ENCODE measurements around the gene GOLGA6B.
"Not testable (repeated sequence)": the region's sequence is repeated elsewhere in the genome, so short reads cannot be mapped to it uniquely, and the experiment has no call there.

The GOLGA6B gene

GRCh38 chr15:72648631-72649253 is 5.8 kb upstream of the GOLGA6B start:
- WGBS (ENCODE audit: extremely low coverage, insufficient coverage, low lambda C conversion rate), result no CpG with 5 or more reads among the region's 10 CpGs
- H3K27me3 ChIP-seq (ENCODE audit: insufficient read depth, low read length, poor library complexity); H2BK120ac ChIP-seq (ENCODE audit: low read depth, low read length); H3K36me3 ChIP-seq (ENCODE audit: control insufficient read depth, insufficient read depth, low read length); H3K23ac ChIP-seq (ENCODE audit: low read length); H2BK15ac ChIP-seq (replicated peaks; ENCODE audit: low read depth); H2BK5ac ChIP-seq (ENCODE audit: low read length); H3K27ac ChIP-seq (ENCODE audit: low read depth, low read length); H3K4me3 ChIP-seq (ENCODE audit: low read length); H3K18ac ChIP-seq (ENCODE audit: low read length); H3K79me2 ChIP-seq (ENCODE audit: control insufficient read depth, insufficient read depth, low read length); H4K5ac ChIP-seq (ENCODE audit: low read length); H3K9ac ChIP-seq (ENCODE audit: low read length); H3K4me1 ChIP-seq (ENCODE audit: control insufficient read depth, low read depth, low read length); H3K79me1 ChIP-seq (ENCODE audit: low read length); H3K4ac ChIP-seq (ENCODE audit: low read depth, low read length); H3K4me2 ChIP-seq (ENCODE audit: low read length); H4K8ac ChIP-seq (ENCODE audit: low read depth, low read length); H3K56ac ChIP-seq (ENCODE audit: low read length); H2AK5ac ChIP-seq (ENCODE audit: low read length); DNase-seq: not testable (repeated sequence)

GRCh38 chr15:72656014-72656413 is 1.5 kb downstream of the GOLGA6B start:
- not testable (repeated sequence) for H2BK120ac ChIP-seq (ENCODE audit: low read depth, low read length); H3K27me3 ChIP-seq (ENCODE audit: insufficient read depth, low read length, poor library complexity); H2BK5ac ChIP-seq (ENCODE audit: low read length); H4K5ac ChIP-seq (ENCODE audit: low read length); H3K4me2 ChIP-seq (ENCODE audit: low read length); H3K4me1 ChIP-seq (ENCODE audit: control insufficient read depth, low read depth, low read length); H3K56ac ChIP-seq (ENCODE audit: low read length); H3K18ac ChIP-seq (ENCODE audit: low read length); H3K27ac ChIP-seq (ENCODE audit: low read depth, low read length); DNase-seq; H3K4ac ChIP-seq (ENCODE audit: low read depth, low read length); H3K23ac ChIP-seq (ENCODE audit: low read length); H3K36me3 ChIP-seq (ENCODE audit: control insufficient read depth, insufficient read depth, low read length); H3K79me1 ChIP-seq (ENCODE audit: low read length); H3K9ac ChIP-seq (ENCODE audit: low read length); H4K8ac ChIP-seq (ENCODE audit: low read depth, low read length); H3K79me2 ChIP-seq (ENCODE audit: control insufficient read depth, insufficient read depth, low read length); H3K4me3 ChIP-seq (ENCODE audit: low read length); H2AK5ac ChIP-seq (ENCODE audit: low read length); H2BK15ac ChIP-seq (replicated peaks; ENCODE audit: low read depth)
- WGBS (ENCODE audit: extremely low coverage, insufficient coverage, low lambda C conversion rate), result no CpG with 5 or more reads among the region's 3 CpGs

- not testable (repeated sequence) for H3K4me2 ChIP-seq (ENCODE audit: low read length); DNase-seq; H2BK15ac ChIP-seq (replicated peaks; ENCODE audit: low read depth); H3K18ac ChIP-seq (ENCODE audit: low read length); H2BK120ac ChIP-seq (ENCODE audit: low read depth, low read length); H3K4me1 ChIP-seq (ENCODE audit: control insufficient read depth, low read depth, low read length); H2BK5ac ChIP-seq (ENCODE audit: low read length); H3K79me2 ChIP-seq (ENCODE audit: control insufficient read depth, insufficient read depth, low read length); H3K79me1 ChIP-seq (ENCODE audit: low read length); H4K8ac ChIP-seq (ENCODE audit: low read depth, low read length); H3K9ac ChIP-seq (ENCODE audit: low read length); H3K4ac ChIP-seq (ENCODE audit: low read depth, low read length); H4K5ac ChIP-seq (ENCODE audit: low read length); H2AK5ac ChIP-seq (ENCODE audit: low read length); H3K23ac ChIP-seq (ENCODE audit: low read length); H3K27me3 ChIP-seq (ENCODE audit: insufficient read depth, low read length, poor library complexity); H3K27ac ChIP-seq (ENCODE audit: low read depth, low read length); H3K56ac ChIP-seq (ENCODE audit: low read length); H3K4me3 ChIP-seq (ENCODE audit: low read length); H3K36me3 ChIP-seq (ENCODE audit: control insufficient read depth, insufficient read depth, low read length)
- WGBS (ENCODE audit: extremely low coverage, insufficient coverage, low lambda C conversion rate), result no CpG with 5 or more reads among the region's 10 CpGs
Observed at GRCh38 chr15:72661081-72661480, 6.6 kb downstream of the GOLGA6B start.

GRCh38 chr15:72663931-72664330 is 9.4 kb downstream of the GOLGA6B start:
- not testable (repeated sequence) for H3K18ac ChIP-seq (ENCODE audit: low read length); H3K79me1 ChIP-seq (ENCODE audit: low read length); H2BK5ac ChIP-seq (ENCODE audit: low read length); H3K27me3 ChIP-seq (ENCODE audit: insufficient read depth, low read length, poor library complexity); H2AK5ac ChIP-seq (ENCODE audit: low read length); H3K56ac ChIP-seq (ENCODE audit: low read length); H3K4me3 ChIP-seq (ENCODE audit: low read length); H3K23ac ChIP-seq (ENCODE audit: low read length); H4K5ac ChIP-seq (ENCODE audit: low read length); H3K79me2 ChIP-seq (ENCODE audit: control insufficient read depth, insufficient read depth, low read length); H3K36me3 ChIP-seq (ENCODE audit: control insufficient read depth, insufficient read depth, low read length); H3K9ac ChIP-seq (ENCODE audit: low read length); H3K4me2 ChIP-seq (ENCODE audit: low read length); H3K27ac ChIP-seq (ENCODE audit: low read depth, low read length); H4K8ac ChIP-seq (ENCODE audit: low read depth, low read length); H2BK120ac ChIP-seq (ENCODE audit: low read depth, low read length); H3K4me1 ChIP-seq (ENCODE audit: control insufficient read depth, low read depth, low read length); DNase-seq; H3K4ac ChIP-seq (ENCODE audit: low read depth, low read length); H2BK15ac ChIP-seq (replicated peaks; ENCODE audit: low read depth)
- no CpG with 5 or more reads among the region's 8 CpGs for WGBS (ENCODE audit: extremely low coverage, insufficient coverage, low lambda C conversion rate)

GRCh38 chr15:72665706-72666105 is 11.2 kb downstream of the GOLGA6B start:
- not testable (repeated sequence) for H4K8ac ChIP-seq (ENCODE audit: low read depth, low read length); H2AK5ac ChIP-seq (ENCODE audit: low read length); DNase-seq; H3K23ac ChIP-seq (ENCODE audit: low read length); H3K4me2 ChIP-seq (ENCODE audit: low read length); H3K27ac ChIP-seq (ENCODE audit: low read depth, low read length); H3K79me2 ChIP-seq (ENCODE audit: control insufficient read depth, insufficient read depth, low read length); H3K79me1 ChIP-seq (ENCODE audit: low read length); H3K27me3 ChIP-seq (ENCODE audit: insufficient read depth, low read length, poor library complexity); H3K9ac ChIP-seq (ENCODE audit: low read length); H2BK120ac ChIP-seq (ENCODE audit: low read depth, low read length); H3K36me3 ChIP-seq (ENCODE audit: control insufficient read depth, insufficient read depth, low read length); H3K18ac ChIP-seq (ENCODE audit: low read length); H4K5ac ChIP-seq (ENCODE audit: low read length); H3K4me1 ChIP-seq (ENCODE audit: control insufficient read depth, low read depth, low read length); H3K56ac ChIP-seq (ENCODE audit: low read length); H2BK5ac ChIP-seq (ENCODE audit: low read length); H2BK15ac ChIP-seq (replicated peaks; ENCODE audit: low read depth); H3K4ac ChIP-seq (ENCODE audit: low read depth, low read length); H3K4me3 ChIP-seq (ENCODE audit: low read length)
- WGBS (ENCODE audit: extremely low coverage, insufficient coverage, low lambda C conversion rate), result no CpG with 5 or more reads among the region's 11 CpGs

GRCh38 chr15:72669803-72670202 is 15.3 kb downstream of the GOLGA6B start:
- H4K5ac ChIP-seq (ENCODE audit: low read length), result not testable (repeated sequence)

More at GRCh38 chr15:72669803-72670202, 15.3 kb downstream of the GOLGA6B start:
- not testable (repeated sequence) for H3K4me3 ChIP-seq (ENCODE audit: low read length); H2BK15ac ChIP-seq (replicated peaks; ENCODE audit: low read depth); H3K23ac ChIP-seq (ENCODE audit: low read length); H3K27ac ChIP-seq (ENCODE audit: low read depth, low read length); H3K79me2 ChIP-seq (ENCODE audit: control insufficient read depth, insufficient read depth, low read length); H4K8ac ChIP-seq (ENCODE audit: low read depth, low read length); H3K36me3 ChIP-seq (ENCODE audit: control insufficient read depth, insufficient read depth, low read length); H3K79me1 ChIP-seq (ENCODE audit: low read length); H3K4ac ChIP-seq (ENCODE audit: low read depth, low read length); H2BK120ac ChIP-seq (ENCODE audit: low read depth, low read length); H3K4me2 ChIP-seq (ENCODE audit: low read length); H3K27me3 ChIP-seq (ENCODE audit: insufficient read depth, low read length, poor library complexity); H2BK5ac ChIP-seq (ENCODE audit: low read length); H2AK5ac ChIP-seq (ENCODE audit: low read length); DNase-seq; H3K9ac ChIP-seq (ENCODE audit: low read length); H3K4me1 ChIP-seq (ENCODE audit: control insufficient read depth, low read depth, low read length); H3K56ac ChIP-seq (ENCODE audit: low read length); H3K18ac ChIP-seq (ENCODE audit: low read length)
- WGBS (ENCODE audit: extremely low coverage, insufficient coverage, low lambda C conversion rate), result no CpG with 5 or more reads among the region's 6 CpGs
